Right atrium auricular region (tissue), 2 donors: ENCODE data around the gene FNDC1. TPM values are rescaled to one million over a fixed set of nuclear protein-coding genes. Genes with fewer than 3 reads are reported as not detected.

Experiments
- DNase-seq: peaks from one replicate; pipeline ENCODE4 v3.0.0-alpha.2; 2019; ENCODE audit warnings: low spot score
- H3K27ac ChIP-seq, 2 donors: fragments of 200-600 bp; sonication (generic); 1 replicate in 1 of 2; 2 replicates in 1 of 2; pipeline ENCODE4 v1.5.1; 2016 to 2019
- H3K27me3 ChIP-seq, 2 donors: fragments of 200-600 bp; sonication (generic); one replicate each; pipeline versions ENCODE4 v1.5.1 to v1.6.0; 2017 to 2019
- H3K36me3 ChIP-seq: fragments of 200-600 bp; sonication (generic); one replicate; pipeline ENCODE4 v1.5.1; 2016
- H3K4me1 ChIP-seq, 2 donors: fragments of 200-600 bp; sonication (generic); one replicate each; pipeline versions ENCODE4 v1.5.1 to v1.6.0; 2017 to 2019
- H3K4me3 ChIP-seq, 2 donors: fragments of 200-600 bp; sonication (generic); 1 replicate in 1 of 2; 2 replicates in 1 of 2; pipeline ENCODE4 v1.5.1; 2017 to 2019; ENCODE audit warnings: mild to moderate bottlenecking in 1 of 2, moderate library complexity in 1 of 2
- H3K9me3 ChIP-seq, 2 donors: fragments of 200-600 bp; sonication (generic); one replicate each; pipeline ENCODE4 v1.5.1; 2019
- CTCF ChIP-seq, 2 donors: fragments of 200-600 bp; sonication (generic); IDR thresholded peaks; one replicate each; pipeline ENCODE4 v1.5.1; 2019; ENCODE audit warnings: antibody characterized with exemption in 2 of 2
- total RNA-seq, 2 donors: library from RNA; depleted of rRNA; stranded (reverse); fragments of >200 nt; gene quantifications; one replicate each; pipeline ENCODE4 v1.1.0, GENCODE V29; 2016

The FNDC1 gene
- total RNA-seq, 2 donors from 2014 or later: 0.16 to 1.8 TPM

GRCh38 chr6:159308198-159308597, 139.0 kb downstream of the FNDC1 start:
- no peaks in the 10 kb centered on the region for H3K27me3 ChIP-seq
- H3K4me3 ChIP-seq: no peak overlapping the region
- no peak overlapping the region for H3K27ac ChIP-seq
- H3K9me3 ChIP-seq: no peaks in the 10 kb centered on the region
- no peak for TF ChIP-seq CTCF (IDR thresholded peaks at IDR 0.05)
- DNase-seq: no peak
- no peaks in the 10 kb centered on the region for H3K4me1 ChIP-seq
- H3K36me3 ChIP-seq: no peaks in the 10 kb centered on the region

GRCh38 chr6:159309723-159310122, 140.5 kb downstream of the FNDC1 start:
- Histone ChIP-seq H3K4me1 (no peaks in the 10 kb centered on the region), H3K27ac (no peak overlapping the region), H3K27me3 (no peaks in the 10 kb centered on the region), H3K4me3 (no peak overlapping the region), H3K9me3 (no peaks in the 10 kb centered on the region), H3K36me3 (no peaks in the 10 kb centered on the region)
- no peak for DNase-seq
- TF ChIP-seq CTCF (IDR thresholded peaks at IDR 0.05): no peak

GRCh38 chr6:159311618-159312017, 142.4 kb downstream of the FNDC1 start:
- no peaks in the 10 kb centered on the region for H3K36me3 ChIP-seq
- no peak for DNase-seq
- no peak overlapping the region for H3K4me3 ChIP-seq
- no peaks in the 10 kb centered on the region for H3K9me3 ChIP-seq
- no peak overlapping the region for H3K27ac ChIP-seq
- H3K27me3 ChIP-seq: no peaks in the 10 kb centered on the region
- no peaks in the 10 kb centered on the region for H3K4me1 ChIP-seq
- TF ChIP-seq CTCF (IDR thresholded peaks at IDR 0.05): peak in 1 of 2 donors; percentile 10

GRCh38 chr6:159312206-159312605, 143.0 kb downstream of the FNDC1 start:
- H3K4me3 ChIP-seq: no peak overlapping the region
- no peak for TF ChIP-seq CTCF (IDR thresholded peaks at IDR 0.05)
- H3K4me1 ChIP-seq: no peaks in the 10 kb centered on the region
- DNase-seq: no peak
- H3K36me3 ChIP-seq: no peaks in the 10 kb centered on the region
- H3K27me3 ChIP-seq: no peaks in the 10 kb centered on the region
- no peak overlapping the region for H3K27ac ChIP-seq
- no peaks in the 10 kb centered on the region for H3K9me3 ChIP-seq

GRCh38 chr6:159313018-159313417, 143.8 kb downstream of the FNDC1 start:
- no peak overlapping the region for H3K4me3 ChIP-seq
- no peak for DNase-seq
- no peaks in the 10 kb centered on the region for H3K36me3 ChIP-seq
- H3K4me1 ChIP-seq: no peaks in the 10 kb centered on the region
- H3K27ac ChIP-seq: no peak overlapping the region
- no peak for TF ChIP-seq CTCF (IDR thresholded peaks at IDR 0.05)
- H3K9me3 ChIP-seq: no peaks in the 10 kb centered on the region
- H3K27me3 ChIP-seq: no peaks in the 10 kb centered on the region

- Histone ChIP-seq H3K36me3 (no peaks in the 10 kb centered on the region), H3K4me3 (no peak overlapping the region), H3K4me1 (no peaks in the 10 kb centered on the region), H3K9me3 (no peaks in the 10 kb centered on the region), H3K27me3 (no peaks in the 10 kb centered on the region), H3K27ac (no peak overlapping the region)
- no peak for TF ChIP-seq CTCF (IDR thresholded peaks at IDR 0.05)
- no peak for DNase-seq
These were observed 146.4 kb downstream of the FNDC1 start for GRCh38 chr6:159315562-159315961.
